H1 (cell line): ENCODE measurements around the gene ACAP1. TPM values are rescaled to one million over a fixed set of nuclear protein-coding genes. Genes with fewer than 3 reads are reported as not detected.

Source experiments
- CTCF ChIA-PET: fragments of 300-600 bp; sonication (Branson Sonifier 250); formaldehyde crosslinking; loops from one replicate; lab custom pipeline; 2021; ENCODE audit not compliant: partially characterized antibody; lab: Charles Lee
- POLR2A ChIA-PET: fragments of 300-600 bp; sonication (Branson Sonifier 250); formaldehyde crosslinking; loops from one replicate; lab custom pipeline; 2021; ENCODE audit warnings: inconsistent platforms; ENCODE audit not compliant: partially characterized antibody; lab: Charles Lee
- DNase-seq, 2 experiments: peaks; one replicate each; pipeline versions ENCODE4 v3.0.0 to v3.0.0-alpha.2; 2010 to 2022; ENCODE audit warnings: low spot score in 2 of 2, low read depth in 1 of 2, mixed read lengths in 1 of 2
- FAIRE-seq: peaks from 2 replicates; lab custom pipeline; 2011; peaks lifted over from hg19 to GRCh38; lab: Jason Lieb, UNC
- H2AFZ ChIP-seq: 2 replicates; pipeline ENCODE4 v1.8.1; 2012; ENCODE audit warnings: low read length, inconsistent platforms
- H2AK5ac ChIP-seq: 2 replicates; pipeline ENCODE4 v1.6.1; 2013; ENCODE audit warnings: low read depth, low read length
- H2BK120ac ChIP-seq: replicated peaks from 2 replicates; pipeline ENCODE3; 2013; ENCODE audit warnings: low read depth, low read length, inconsistent platforms
- H2BK12ac ChIP-seq: 2 replicates; pipeline ENCODE4 v1.6.1; 2013; ENCODE audit warnings: low read depth, low read length
- H2BK15ac ChIP-seq: 2 replicates; pipeline ENCODE4 v1.6.1; 2013; ENCODE audit warnings: low read length
- H2BK20ac ChIP-seq: 2 replicates; pipeline ENCODE4 v1.6.1; 2013; ENCODE audit warnings: low read length
- H2BK5ac ChIP-seq: 2 replicates; pipeline ENCODE4 v1.6.1; 2013; ENCODE audit warnings: low read depth, low read length
- H3K14ac ChIP-seq: 2 replicates; pipeline ENCODE4 v1.6.1; 2013; ENCODE audit warnings: inconsistent platforms; ENCODE audit not compliant: insufficient read length
- H3K18ac ChIP-seq: 2 replicates; pipeline ENCODE4 v1.6.1; 2013; ENCODE audit warnings: low read length; ENCODE audit errors: extremely low read depth
- H3K23ac ChIP-seq: 2 replicates; pipeline ENCODE4 v1.6.1; 2013; ENCODE audit warnings: inconsistent platforms; ENCODE audit not compliant: insufficient read length
- H3K23me2 ChIP-seq: 2 replicates; pipeline ENCODE4 v1.6.1; 2013; ENCODE audit warnings: low read depth, low read length
- H3K27ac ChIP-seq: 2 replicates; pipeline ENCODE4 v1.6.1; 2011; ENCODE audit warnings: low read depth, low read length, inconsistent platforms
- H3K27me3 ChIP-seq, 4 experiments: replicated peaks in 1 of 4; 1 replicate in 1 of 4; 2 replicates in 3 of 4; pipeline versions ENCODE4 v1.6.1 to v1.8.1; 2011 to 2013; ENCODE audit warnings: low read length in 3 of 4, mild to moderate bottlenecking in 3 of 4, inconsistent platforms in 2 of 4, mixed read lengths in 2 of 4, moderate library complexity in 1 of 4; ENCODE audit not compliant: control insufficient read depth in 3 of 4, insufficient read depth in 3 of 4; ENCODE audit errors: extremely low read depth in 1 of 4
- H3K36me3 ChIP-seq, 4 experiments: 2 replicates each; pipeline versions ENCODE4 v1.6.1 to v1.8.1; 2011 to 2013; ENCODE audit warnings: mild to moderate bottlenecking in 4 of 4, low read length in 3 of 4, moderate library complexity in 2 of 4, control low read depth in 1 of 4, inconsistent platforms in 1 of 4; ENCODE audit not compliant: insufficient read depth in 4 of 4, control insufficient read depth in 2 of 4
- H3K4ac ChIP-seq: replicated peaks from 2 replicates; pipeline ENCODE3; 2013; ENCODE audit warnings: low read length, low read depth, mixed read lengths, inconsistent platforms; ENCODE audit not compliant: insufficient read length
- H3K4me1 ChIP-seq, 4 experiments: replicated peaks in 1 of 4; 1 replicate in 1 of 4; 2 replicates in 3 of 4; pipeline versions ENCODE4 v1.6.1 to v1.8.1; 2011 to 2013; ENCODE audit warnings: low read length in 3 of 4, inconsistent platforms in 2 of 4, mixed read lengths in 1 of 4; ENCODE audit not compliant: insufficient read depth in 4 of 4, control insufficient read depth in 3 of 4
- H3K4me2 ChIP-seq, 2 experiments: 2 replicates each; pipeline versions ENCODE4 v1.6.1 to v1.8.1; 2011 to 2013; ENCODE audit warnings: low read depth in 2 of 2, low read length in 2 of 2, control low read depth in 1 of 2, inconsistent platforms in 1 of 2, mild to moderate bottlenecking in 1 of 2; ENCODE audit not compliant: insufficient read depth in 1 of 2
- H3K4me3 ChIP-seq, 4 experiments: fragments of 200-600, 300-600 bp in 1 of 4; sonication (generic), shearing (Covaris generic), sonication (Bioruptor Twin) in 1 of 4; 2 replicates each; pipeline versions ENCODE4 v1.5.1 to v1.8.1; 2011 to 2016; ENCODE audit warnings: low read length in 4 of 4, low read depth in 3 of 4, control low read depth in 2 of 4, inconsistent platforms in 2 of 4, mild to moderate bottlenecking in 2 of 4, mixed read lengths in 1 of 4, moderate library complexity in 1 of 4; ENCODE audit not compliant: insufficient read depth in 2 of 4; ENCODE audit errors: extremely low read depth in 1 of 4
- H3K56ac ChIP-seq: replicated peaks from 2 replicates; pipeline ENCODE3; 2013; ENCODE audit warnings: low read depth, mild to moderate bottlenecking, mixed read lengths, low read length, inconsistent platforms; ENCODE audit not compliant: insufficient read length
- H3K79me1 ChIP-seq: 2 replicates; pipeline ENCODE4 v1.6.1; 2013; ENCODE audit warnings: low read depth, low read length, control low read depth
- H3K79me2 ChIP-seq, 2 experiments: 2 replicates each; pipeline versions ENCODE4 v1.6.1 to v1.8.1; 2012 to 2013; ENCODE audit warnings: low read length in 2 of 2, mild to moderate bottlenecking in 2 of 2, inconsistent platforms in 1 of 2; ENCODE audit not compliant: insufficient read depth in 2 of 2, control insufficient read depth in 1 of 2
- H3K9ac ChIP-seq, 4 experiments: replicated peaks in 1 of 4; 1 replicate in 1 of 4; 2 replicates in 3 of 4; pipeline versions ENCODE4 v1.6.1 to v1.8.1; 2011 to 2013; ENCODE audit warnings: low read depth in 3 of 4, low read length in 3 of 4, control low read depth in 2 of 4, mild to moderate bottlenecking in 2 of 4, moderate library complexity in 2 of 4, inconsistent platforms in 1 of 4; ENCODE audit errors: extremely low read depth in 1 of 4
- H3K9me3 ChIP-seq, 2 experiments: 2 replicates each; pipeline versions ENCODE4 v1.6.1 to v1.8.1; 2012 to 2013; ENCODE audit warnings: mild to moderate bottlenecking in 2 of 2, moderate library complexity in 2 of 2, control low read depth in 1 of 2, inconsistent platforms in 1 of 2, low read depth in 1 of 2, low read length in 1 of 2, mixed read lengths in 1 of 2; ENCODE audit not compliant: insufficient read depth in 2 of 2
- H4K20me1 ChIP-seq, 2 experiments: replicated peaks in 1 of 2; 2 replicates each; pipeline versions ENCODE3 to v1.8.1; 2011 to 2013; ENCODE audit warnings: inconsistent platforms in 2 of 2, low read length in 2 of 2, mild to moderate bottlenecking in 1 of 2; ENCODE audit not compliant: insufficient read depth in 2 of 2, control insufficient read depth in 1 of 2
- H4K5ac ChIP-seq: 2 replicates; pipeline ENCODE4 v1.6.1; 2013; ENCODE audit warnings: low read length, low read depth, mixed read lengths, inconsistent platforms; ENCODE audit not compliant: insufficient read length
- H4K8ac ChIP-seq: 2 replicates; pipeline ENCODE4 v1.8.0; 2013; ENCODE audit warnings: mild to moderate bottlenecking, moderate library complexity, low read length, inconsistent platforms; ENCODE audit not compliant: insufficient read depth; ENCODE audit errors: extremely low read depth
- H4K91ac ChIP-seq: replicated peaks from 2 replicates; pipeline ENCODE3; 2013; ENCODE audit warnings: low read length, mixed read lengths, inconsistent platforms; ENCODE audit not compliant: insufficient read length
- CREB1 ChIP-seq: IDR thresholded peaks from 2 replicates; pipeline ENCODE4 v1.6.1; 2012; ENCODE audit warnings: inconsistent platforms
- HDAC2 ChIP-seq, 2 experiments: fragments of 300-600 bp in 1 of 2; sonication (generic) in 1 of 2; IDR thresholded peaks; 2 replicates each; pipeline ENCODE4 v1.6.1; 2011 to 2012; ENCODE audit warnings: low read depth in 2 of 2, low read length in 2 of 2, mild to moderate bottlenecking in 2 of 2, moderate library complexity in 2 of 2, borderline replicate concordance in 1 of 2, inconsistent platforms in 1 of 2
- JUND ChIP-seq: IDR thresholded peaks from 2 replicates; pipeline ENCODE4 v1.6.1; 2011; ENCODE audit warnings: mild to moderate bottlenecking, improper control_type of control experiment, low read length
- KDM1A ChIP-seq: fragments of 200-600, 300-600 bp; sonication (generic); IDR thresholded peaks from 2 replicates; pipeline ENCODE4 v1.7.1; 2016; ENCODE audit warnings: mild to moderate bottlenecking, low read length, borderline replicate concordance
- KDM5A ChIP-seq: fragments of 200-600 bp; IDR thresholded peaks from 2 replicates; pipeline ENCODE4 v1.7.1; 2012; ENCODE audit warnings: mild to moderate bottlenecking, low read length, inconsistent platforms, mixed read lengths
- NRF1 ChIP-seq: IDR thresholded peaks from 2 replicates; pipeline ENCODE4 v1.6.1; 2011; ENCODE audit warnings: mild to moderate bottlenecking, low read depth, low read length, improper control_type of control experiment
- TAF7 ChIP-seq: optimal IDR thresholded peaks from 2 replicates; pipeline ENCODE3; 2011; ENCODE audit warnings: low read depth, mild to moderate bottlenecking, inconsistent platforms, low read length, moderate library complexity, borderline replicate concordance
- TBP ChIP-seq: IDR thresholded peaks from 2 replicates; pipeline ENCODE4 v1.6.1; 2011; ENCODE audit warnings: low read depth, low read length, improper control_type of control experiment
- WGBS, 2 experiments: shearing (Covaris generic) in 1 of 2; methylation state at CpG; one replicate each; pipeline versions ENCODE4 v1.1.6 to v1.1.7; 2013 to 2015; ENCODE audit warnings: low lambda C conversion rate in 2 of 2, mixed read lengths in 2 of 2, inconsistent platforms in 1 of 2, low coverage in 1 of 2, missing lambda C conversion rate in 1 of 2; ENCODE audit not compliant: insufficient replicate concordance in 2 of 2, insufficient coverage in 1 of 2, insufficient read length in 1 of 2; ENCODE audit errors: extremely low coverage in 1 of 2, missing lambda C conversion rate in 1 of 2; 5-methylcytosine and 5-hydroxymethylcytosine counted together
- polyA plus RNA-seq, 7 experiments: library from polyadenylated mRNA; depleted of rRNA in 3 of 7; stranded (reverse) in 5 of 7; unstranded in 2 of 7; fragments of >200 nt in 5 of 7; fragments of 200-250 nt in 2 of 7; gene quantifications; 1 replicate in 5 of 7; 2 replicates in 1 of 7; 4 replicates in 1 of 7; pipeline versions ENCODE4 v1.2.1 to v1.2.3, GENCODE V29; 2011 to 2013; ENCODE audit warnings: missing spikeins in 2 of 7, mixed read lengths in 2 of 7
- total RNA-seq: library from RNA; stranded (reverse); fragmentation: NEBNext Ultra II Directional; extraction: Animal tissue kit (Norgen Biotek cat#: 25700); gene quantifications from 2 replicates; pipeline ENCODE4 v1.2.1, GENCODE V29; 2021
- TF ChIP-seq, protein P1 (sequence below), 3 experiments: IDR thresholded peaks; 1 replicate in 2 of 3; 2 replicates in 1 of 3; pipeline versions ENCODE4 v1.5.1 to v1.6.1; 2011; ENCODE audit warnings: low read length in 3 of 3, mild to moderate bottlenecking in 3 of 3, inconsistent platforms in 2 of 3, low read depth in 1 of 3, moderate library complexity in 1 of 3; ENCODE audit not compliant: insufficient read depth in 1 of 3; ENCODE audit errors: control extremely low read depth in 1 of 3
- TF ChIP-seq, protein P2 (sequence below): IDR thresholded peaks from 2 replicates; pipeline ENCODE4 v1.6.1; 2011; ENCODE audit warnings: low read depth, mild to moderate bottlenecking, low read length; ENCODE audit not compliant: insufficient read depth

Gene ACAP1
- total and polyA plus RNA-seq, 2 of the 8 experiments (the other 6 are each of a cell fraction or from before 2014, with no cell fraction given) = 11.9 to 45.1 TPM

DNA sequence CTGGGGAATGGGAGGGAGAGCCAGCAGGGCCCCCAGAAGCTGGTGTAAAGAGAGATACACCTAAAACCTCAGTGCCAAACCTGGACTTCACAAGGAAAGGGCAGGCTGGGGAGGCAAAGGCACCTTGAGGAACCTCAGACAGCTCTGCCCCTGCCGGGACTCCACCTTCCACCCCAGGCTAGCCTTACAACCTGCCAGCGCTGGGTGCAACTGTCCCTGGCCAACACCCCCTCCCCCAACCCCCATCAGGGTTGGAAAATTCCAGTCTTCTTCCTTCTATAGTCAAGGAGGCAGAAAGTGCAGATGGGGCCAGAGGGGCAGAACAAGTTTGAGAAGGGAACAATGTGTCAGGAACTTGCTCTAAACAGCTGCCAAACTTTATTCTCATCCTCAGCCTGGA is 44.1 kb upstream of the ACAP1 start:
- Histone ChIP-seq H3K4me3 (no peak overlapping the region), H2BK20ac (no peak overlapping the region), H2AK5ac (no peak overlapping the region), H3K23ac (no peak overlapping the region), H4K20me1 (peaks cover 0 to 9% of the 10 kb centered on the region in 2 experiments), H3K18ac (no peak overlapping the region), H4K5ac (no peak overlapping the region), H3K4me2 (no peak overlapping the region), H3K23me2 (peaks cover 2% of the 10 kb centered on the region; the same call in 1 of the 2 replicates), H3K79me2 (no peaks in the 10 kb centered on the region), H3K9ac (no peak overlapping the region), H2BK15ac (no peak overlapping the region), H2BK120ac (no peak overlapping the region), H3K14ac (no peak overlapping the region), H3K56ac (no peak overlapping the region), H3K9me3 (no peaks in the 10 kb centered on the region; a peak in 1 of 4 replicates), H4K91ac (no peak overlapping the region), H3K4ac (no peak overlapping the region), H3K27me3 (peaks cover 3 to 11% (median 9%) of the 10 kb centered on the region in 4 experiments), H4K8ac (no peak overlapping the region), H2AFZ (no peak overlapping the region), H2BK5ac (no peak overlapping the region), H2BK12ac (no peak overlapping the region), H3K27ac (no peak overlapping the region), H3K4me1 (peaks cover 0 to 14% (median 9%) of the 10 kb centered on the region in 4 experiments; a peak in 6 of 7 replicates), H3K36me3 (no peaks in the 10 kb centered on the region), H3K79me1 (peaks cover 2% of the 10 kb centered on the region; the same call in 1 of the 2 replicates)
- no peak for FAIRE-seq
- ChIA-PET CTCF (interaction anchor here (0.8 to 5.7 kb wide), 8 partner anchors 10 to 269 kb away, joined by 3 to 46 read pairs (median 4); partner anchors contain the start of gene SLC2A4), POLR2A (interaction anchor here (0.9 to 6.7 kb wide), 12 partner anchors 7 to 71 kb away, joined by 3 to 94 read pairs (median 8); partner anchors contain the start of genes CLDN7, CTDNEP1, DVL2 and ELP5)
- DNase-seq = no peak
- 73% methylated on average over 2 of the region's 2 CpGs; no CpG with 5 or more reads in 1 of the 2 experiments for WGBS, 2 experiments
- no peak for TF ChIP-seq JUND
- TF ChIP-seq, protein P1, sequence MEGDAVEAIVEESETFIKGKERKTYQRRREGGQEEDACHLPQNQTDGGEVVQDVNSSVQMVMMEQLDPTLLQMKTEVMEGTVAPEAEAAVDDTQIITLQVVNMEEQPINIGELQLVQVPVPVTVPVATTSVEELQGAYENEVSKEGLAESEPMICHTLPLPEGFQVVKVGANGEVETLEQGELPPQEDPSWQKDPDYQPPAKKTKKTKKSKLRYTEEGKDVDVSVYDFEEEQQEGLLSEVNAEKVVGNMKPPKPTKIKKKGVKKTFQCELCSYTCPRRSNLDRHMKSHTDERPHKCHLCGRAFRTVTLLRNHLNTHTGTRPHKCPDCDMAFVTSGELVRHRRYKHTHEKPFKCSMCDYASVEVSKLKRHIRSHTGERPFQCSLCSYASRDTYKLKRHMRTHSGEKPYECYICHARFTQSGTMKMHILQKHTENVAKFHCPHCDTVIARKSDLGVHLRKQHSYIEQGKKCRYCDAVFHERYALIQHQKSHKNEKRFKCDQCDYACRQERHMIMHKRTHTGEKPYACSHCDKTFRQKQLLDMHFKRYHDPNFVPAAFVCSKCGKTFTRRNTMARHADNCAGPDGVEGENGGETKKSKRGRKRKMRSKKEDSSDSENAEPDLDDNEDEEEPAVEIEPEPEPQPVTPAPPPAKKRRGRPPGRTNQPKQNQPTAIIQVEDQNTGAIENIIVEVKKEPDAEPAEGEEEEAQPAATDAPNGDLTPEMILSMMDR (IDR thresholded peaks at IDR 0.05; ENCODE audit: control extremely low read depth in 1 of 3, insufficient read depth in 1 of 3, low read depth in 1 of 3, low read length in 3 of 3) = no peak
- no peak for TF ChIP-seq TBP
- no peak for TF ChIP-seq NRF1
- no peak for TF ChIP-seq CREB1
- TF ChIP-seq KDM1A = no peak
- no peak for TF ChIP-seq TAF7
- no peak for TF ChIP-seq KDM5A
- TF ChIP-seq, protein P2, sequence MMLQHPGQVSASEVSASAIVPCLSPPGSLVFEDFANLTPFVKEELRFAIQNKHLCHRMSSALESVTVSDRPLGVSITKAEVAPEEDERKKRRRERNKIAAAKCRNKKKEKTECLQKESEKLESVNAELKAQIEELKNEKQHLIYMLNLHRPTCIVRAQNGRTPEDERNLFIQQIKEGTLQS = no peak
- no peak for TF ChIP-seq HDAC2 (IDR thresholded peaks at IDR 0.05; ENCODE audit: borderline replicate concordance in 1 of 2, low read depth in 2 of 2, low read length in 2 of 2)
